ENCODE results near the gene FAM9A.

Gene FAM9A

DNA sequence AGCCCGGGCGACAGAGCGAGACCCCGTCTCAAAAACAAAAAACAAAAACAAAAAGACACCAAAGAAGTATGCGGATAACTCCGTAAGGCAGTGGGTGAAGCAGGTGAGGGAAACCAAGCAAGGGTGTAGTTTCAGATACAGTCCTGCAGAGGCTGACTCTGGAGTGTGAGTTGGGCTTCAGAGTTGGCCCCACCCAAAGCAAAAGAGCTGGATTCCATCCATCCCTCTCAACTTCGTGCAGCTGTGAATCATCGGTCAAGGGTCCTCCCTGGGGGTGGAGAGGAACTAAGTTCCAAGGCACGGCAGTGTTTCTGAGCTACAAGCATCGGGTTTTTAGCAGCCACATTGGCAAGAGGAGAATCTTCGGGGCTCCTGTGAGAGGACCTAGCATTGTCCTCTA lies 43.9 kb upstream of the FAM9A start:
- no peaks in the 10 kb centered on the region for H3K9me3 ChIP-seq (ENCODE audit: control insufficient read depth, low read length)
- no peak overlapping the region for H3K9ac ChIP-seq
- TF ChIP-seq, protein P1, sequence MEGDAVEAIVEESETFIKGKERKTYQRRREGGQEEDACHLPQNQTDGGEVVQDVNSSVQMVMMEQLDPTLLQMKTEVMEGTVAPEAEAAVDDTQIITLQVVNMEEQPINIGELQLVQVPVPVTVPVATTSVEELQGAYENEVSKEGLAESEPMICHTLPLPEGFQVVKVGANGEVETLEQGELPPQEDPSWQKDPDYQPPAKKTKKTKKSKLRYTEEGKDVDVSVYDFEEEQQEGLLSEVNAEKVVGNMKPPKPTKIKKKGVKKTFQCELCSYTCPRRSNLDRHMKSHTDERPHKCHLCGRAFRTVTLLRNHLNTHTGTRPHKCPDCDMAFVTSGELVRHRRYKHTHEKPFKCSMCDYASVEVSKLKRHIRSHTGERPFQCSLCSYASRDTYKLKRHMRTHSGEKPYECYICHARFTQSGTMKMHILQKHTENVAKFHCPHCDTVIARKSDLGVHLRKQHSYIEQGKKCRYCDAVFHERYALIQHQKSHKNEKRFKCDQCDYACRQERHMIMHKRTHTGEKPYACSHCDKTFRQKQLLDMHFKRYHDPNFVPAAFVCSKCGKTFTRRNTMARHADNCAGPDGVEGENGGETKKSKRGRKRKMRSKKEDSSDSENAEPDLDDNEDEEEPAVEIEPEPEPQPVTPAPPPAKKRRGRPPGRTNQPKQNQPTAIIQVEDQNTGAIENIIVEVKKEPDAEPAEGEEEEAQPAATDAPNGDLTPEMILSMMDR (IDR thresholded peaks at IDR 0.05), result no peak
- H3K4me1 ChIP-seq, result no peaks in the 10 kb centered on the region
- H3K27me3 ChIP-seq (ENCODE audit: control insufficient read depth, insufficient read depth, low read length), result no peaks in the 10 kb centered on the region
- H3K4me2 ChIP-seq (ENCODE audit: low read length), result no peak overlapping the region
- no peak overlapping the region for H3K27ac ChIP-seq
- H3K4me3 ChIP-seq (ENCODE audit: low read depth, low read length), result no peak overlapping the region
- H2AFZ ChIP-seq, result no peak overlapping the region
- no peaks in the 10 kb centered on the region for H3K79me2 ChIP-seq
- H3K36me3 ChIP-seq (ENCODE audit: control insufficient read depth, insufficient read depth, low read length), result no peaks in the 10 kb centered on the region

DNA sequence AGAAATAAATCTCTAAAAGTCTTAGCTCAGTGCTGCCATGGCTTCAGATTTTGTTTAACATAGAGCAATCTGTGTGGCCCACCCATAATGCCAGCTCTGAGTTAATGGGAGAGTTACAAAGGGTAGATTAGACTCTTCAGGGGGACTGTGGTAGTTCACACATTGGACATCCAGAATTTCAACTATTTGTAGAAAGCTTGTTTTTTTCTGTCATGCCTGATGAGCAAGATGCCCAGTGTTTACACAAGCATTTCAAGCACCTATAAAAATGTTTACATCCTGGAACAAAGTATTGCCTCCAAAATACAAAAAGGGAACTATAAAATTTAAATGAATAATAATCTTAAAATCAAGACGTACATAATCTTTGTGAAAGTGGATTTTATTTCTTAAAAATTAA lies 43.0 kb upstream of the FAM9A start:
- H3K27ac ChIP-seq, result no peak overlapping the region
- H3K79me2 ChIP-seq, result no peaks in the 10 kb centered on the region
- no peak overlapping the region for H3K9ac ChIP-seq

DNA sequence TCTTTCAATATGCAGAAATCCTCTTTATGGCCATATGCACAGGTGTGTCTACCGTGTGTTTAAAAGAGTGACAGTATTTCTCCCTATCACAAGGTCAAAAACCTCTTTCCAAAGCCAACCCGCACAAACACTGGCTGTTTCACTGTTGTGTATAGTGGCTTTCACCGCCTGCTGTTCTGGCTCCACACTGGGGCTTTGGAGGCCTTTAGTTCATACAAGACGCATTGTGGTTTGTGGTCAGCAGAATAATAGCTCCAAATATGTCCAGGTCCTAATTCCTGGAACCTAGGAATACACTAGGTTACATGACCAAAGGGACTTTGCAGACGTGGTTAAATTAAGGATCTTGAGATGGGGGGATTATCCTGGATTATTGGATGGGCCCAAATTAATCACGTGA lies 40.7 kb upstream of the FAM9A start:
- H3K79me2 ChIP-seq, result no peaks in the 10 kb centered on the region

More for the DNA sequence above, 43.0 kb upstream of the FAM9A start:
- Histone ChIP-seq H2AFZ (no peak overlapping the region), H3K27me3 (ENCODE audit: control insufficient read depth, insufficient read depth, low read length) (no peaks in the 10 kb centered on the region), H3K36me3 (ENCODE audit: control insufficient read depth, insufficient read depth, low read length) (no peaks in the 10 kb centered on the region), H3K4me1 (no peaks in the 10 kb centered on the region), H3K9me3 (ENCODE audit: control insufficient read depth, low read length) (no peaks in the 10 kb centered on the region), H3K4me2 (ENCODE audit: low read length) (no peak overlapping the region), H3K4me3 (ENCODE audit: low read depth, low read length) (no peak overlapping the region)
- TF ChIP-seq, protein P1 (IDR thresholded peaks at IDR 0.05), result no peak

DNA sequence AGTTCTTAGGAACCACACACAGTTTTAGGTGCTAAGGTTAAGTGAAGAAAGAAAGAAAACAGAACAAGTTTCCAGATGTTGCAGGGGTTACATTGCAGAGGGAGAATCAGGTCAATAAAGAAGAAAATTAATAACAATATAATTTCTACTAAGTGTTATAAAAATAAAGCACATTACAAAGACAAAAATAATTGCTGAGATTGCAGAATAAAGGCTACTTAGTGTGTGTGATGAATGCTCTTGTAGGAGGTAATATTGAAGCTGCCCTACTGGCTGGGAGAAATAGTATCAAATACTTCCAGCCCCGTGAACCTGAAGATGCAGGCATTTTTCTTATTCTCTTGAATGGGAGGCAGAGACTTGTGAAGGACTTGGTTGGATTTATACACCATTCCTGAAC lies 33.2 kb upstream of the FAM9A start:
- Histone ChIP-seq H3K9ac (no peak overlapping the region), H3K27ac (no peak overlapping the region), H3K79me2 (no peaks in the 10 kb centered on the region), H3K9me3 (ENCODE audit: control insufficient read depth, low read length) (no peaks in the 10 kb centered on the region), H3K4me2 (ENCODE audit: low read length) (no peak overlapping the region), H3K4me3 (ENCODE audit: low read depth, low read length) (no peak overlapping the region), H3K4me1 (no peaks in the 10 kb centered on the region), H3K36me3 (ENCODE audit: control insufficient read depth, insufficient read depth, low read length) (no peaks in the 10 kb centered on the region), H3K27me3 (ENCODE audit: control insufficient read depth, insufficient read depth, low read length) (no peaks in the 10 kb centered on the region), H2AFZ (no peak overlapping the region)
- TF ChIP-seq, protein P1 (IDR thresholded peaks at IDR 0.05), result no peak

More for the DNA sequence above, 40.7 kb upstream of the FAM9A start:
- Histone ChIP-seq H3K4me1 (no peaks in the 10 kb centered on the region), H3K27ac (no peak overlapping the region), H3K36me3 (ENCODE audit: control insufficient read depth, insufficient read depth, low read length) (no peaks in the 10 kb centered on the region), H3K9ac (no peak overlapping the region), H2AFZ (no peak overlapping the region), H3K27me3 (ENCODE audit: control insufficient read depth, insufficient read depth, low read length) (no peaks in the 10 kb centered on the region), H3K4me3 (ENCODE audit: low read depth, low read length) (no peak overlapping the region), H3K9me3 (ENCODE audit: control insufficient read depth, low read length) (no peaks in the 10 kb centered on the region), H3K4me2 (ENCODE audit: low read length) (no peak overlapping the region)
- TF ChIP-seq, protein P1 (IDR thresholded peaks at IDR 0.05), result no peak

DNA sequence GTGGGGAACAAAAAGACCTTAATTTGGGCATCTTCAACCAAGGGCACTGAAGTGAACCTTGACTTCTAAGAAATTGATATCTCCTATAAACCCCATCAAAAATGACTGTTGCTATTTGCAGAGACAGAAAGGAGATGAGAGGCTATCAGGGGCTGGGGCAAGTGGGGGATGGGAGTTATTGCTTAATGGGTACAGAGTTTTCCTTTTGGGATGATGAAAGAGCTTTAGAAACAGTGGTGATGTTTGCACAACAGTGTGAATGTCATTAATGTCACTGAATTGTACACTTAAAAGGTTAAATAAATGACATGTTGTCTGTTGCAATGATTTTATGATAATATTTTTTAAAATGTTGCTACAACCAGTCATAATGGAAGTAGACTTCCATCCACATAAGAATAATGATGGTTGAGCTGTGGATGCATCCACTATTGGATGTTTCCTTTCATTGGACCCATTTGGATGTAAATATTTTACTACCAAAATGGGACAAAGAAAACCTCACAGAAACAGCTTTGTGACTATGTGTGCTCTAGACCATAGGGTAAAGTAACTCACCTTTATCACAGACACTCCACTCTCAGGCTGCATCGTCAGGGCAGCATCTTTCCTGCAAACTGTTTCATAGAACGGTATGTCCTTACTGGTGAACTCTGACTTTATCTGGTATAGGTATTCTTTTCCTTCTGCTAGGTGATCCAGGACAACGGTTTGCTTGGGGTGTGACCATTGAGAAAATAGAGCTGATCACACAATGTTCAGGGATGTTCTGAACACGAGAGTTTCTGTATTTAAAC lies 31.6 kb upstream of the FAM9A start:
- Histone ChIP-seq H3K4me1 (no peaks in the 10 kb centered on the region), H3K9ac (no peak overlapping the region), H3K4me3 (ENCODE audit: low read depth, low read length) (no peak overlapping the region), H3K27me3 (ENCODE audit: control insufficient read depth, insufficient read depth, low read length) (no peaks in the 10 kb centered on the region), H3K9me3 (ENCODE audit: control insufficient read depth, low read length) (no peaks in the 10 kb centered on the region), H3K36me3 (ENCODE audit: control insufficient read depth, insufficient read depth, low read length) (no peaks in the 10 kb centered on the region), H3K4me2 (ENCODE audit: low read length) (no peak overlapping the region), H3K27ac (no peak overlapping the region), H2AFZ (no peak overlapping the region), H3K79me2 (no peaks in the 10 kb centered on the region)
- TF ChIP-seq, protein P1 (IDR thresholded peaks at IDR 0.05), result no peak
